Measurements from ENCODE around the gene S100A4.

DNA sequence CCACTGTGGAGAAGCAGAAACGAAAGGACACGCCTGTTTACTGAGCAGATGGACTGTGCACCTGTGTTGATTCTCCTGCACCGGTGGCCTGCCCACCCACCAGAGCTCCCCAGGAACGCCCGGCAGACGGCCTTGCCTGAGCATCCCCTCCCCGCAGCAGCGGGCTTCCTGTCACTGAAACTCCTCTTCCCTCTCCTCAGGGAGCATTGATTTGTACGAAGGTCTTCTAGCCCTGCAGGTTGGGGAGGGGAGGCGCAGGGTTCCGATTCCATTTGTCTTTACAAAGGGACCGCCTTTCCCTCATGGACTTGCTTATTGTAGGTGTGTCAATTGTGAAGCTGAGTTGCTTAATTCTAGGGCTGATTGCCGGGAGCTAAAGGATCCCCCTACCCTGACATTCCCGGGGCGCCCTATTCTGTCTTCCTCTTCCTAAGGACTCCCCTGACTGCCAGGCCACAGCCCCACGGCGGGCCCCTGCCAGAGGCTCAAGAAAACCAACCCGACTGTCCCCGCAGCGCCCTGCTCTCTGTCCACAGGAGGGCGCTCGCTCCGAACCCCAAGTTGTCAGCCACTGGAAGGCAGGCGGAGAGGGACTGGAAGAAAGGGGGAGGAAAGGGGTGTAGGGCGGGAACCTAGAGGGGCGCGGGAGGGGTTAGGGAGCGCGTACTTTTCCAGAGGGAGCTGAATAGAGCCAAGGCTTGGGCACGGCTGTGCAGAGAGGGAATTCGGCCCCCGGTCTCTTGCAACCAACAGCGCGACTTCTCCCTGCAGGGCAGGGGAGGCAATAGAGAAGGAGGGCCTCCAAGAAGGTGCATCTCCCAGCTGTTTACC, 12.6 kb downstream of the S100A4 start:
- TF ChIP-seq CTCF (IDR thresholded peaks at IDR 0.05) (peak; percentile 94 to 97), EP300 (IDR thresholded peaks at IDR 0.05) (no peak)

Measured in suprapubic skin (tissue), 3 donors.